Upper lobe of right lung (tissue), 1 donor: Measurements from ENCODE around the gene PDE8A. TPM values are rescaled to one million over a fixed set of nuclear protein-coding genes. Genes with fewer than 3 reads are reported as not detected.

Experiments
- ATAC-seq: fragments of 200-7000 bp; cut with Tn5 transposase; one replicate; pipeline ENCODE4 v1.9.1; 2020; ENCODE audit warnings: mild to moderate bottlenecking, moderate library complexity
- DNase-seq: peaks from one replicate; pipeline ENCODE4 v3.0.0-alpha.2; 2020
- H3K27ac ChIP-seq: fragments of 200-600 bp; one replicate; pipeline ENCODE4 v1.8.0; 2022
- H3K27me3 ChIP-seq: fragments of 200-600 bp; one replicate; pipeline ENCODE4 v1.8.0; 2022; ENCODE audit warnings: mild to moderate bottlenecking
- H3K36me3 ChIP-seq: fragments of 200-600 bp; one replicate; pipeline ENCODE4 v1.8.0; 2022
- H3K4me1 ChIP-seq: fragments of 200-600 bp; one replicate; pipeline ENCODE4 v1.8.0; 2022
- H3K4me3 ChIP-seq: fragments of 200-600 bp; one replicate; pipeline ENCODE4 v1.8.0; 2022; ENCODE audit warnings: mild to moderate bottlenecking
- H3K9me3 ChIP-seq: fragments of 200-600 bp; one replicate; pipeline ENCODE4 v1.8.0; 2022
- CTCF ChIP-seq: fragments of 200-600 bp; IDR thresholded peaks from one replicate; pipeline ENCODE4 v1.8.0; 2022; ENCODE audit warnings: antibody characterized with exemption
- intact Hi-C: fragments of 100-400 bp; cut with DNase I; formaldehyde crosslinking; loops from one replicate; pipeline ENCODE4 v1.11.0; 2022
- total RNA-seq: library from RNA; stranded (reverse); fragmentation: NEBNext Ultra II Directional; extraction: Animal tissue kit (Norgen Biotek cat#: 25700); gene quantifications from one replicate; pipeline ENCODE4 v1.2.1, GENCODE V29; 2021
- donor health status: DM: no; HTN: yes; CAD: no; lungs with severe emphysema.

Gene PDE8A
- total RNA-seq, 1 donor from 2014 or later = 54.7 TPM

- no peak overlapping the region for H3K27ac ChIP-seq
- H3K4me1 ChIP-seq = no peaks in the 10 kb centered on the region
- no peak for DNase-seq
- no peak for TF ChIP-seq CTCF
- intact Hi-C loops = no loop called here
- no peaks in the 10 kb centered on the region for H3K9me3 ChIP-seq
- H3K4me3 ChIP-seq = no peak overlapping the region
- H3K27me3 ChIP-seq = no peaks in the 10 kb centered on the region
- H3K36me3 ChIP-seq = peaks cover 25% of the 10 kb centered on the region
- ATAC-seq = no peak
These were observed 160.7 kb downstream of the PDE8A start for GRCh38 chr15:85142312-85142711.

- Histone ChIP-seq H3K4me3 (no peak overlapping the region), H3K9me3 (no peaks in the 10 kb centered on the region), H3K27ac (no peak overlapping the region), H3K4me1 (no peaks in the 10 kb centered on the region), H3K36me3 (no peaks in the 10 kb centered on the region), H3K27me3 (no peaks in the 10 kb centered on the region)
- DNase-seq (no peak), ATAC-seq (no peak)
- intact Hi-C loops = no loop called here
- no peak for TF ChIP-seq CTCF
These were observed 167.9 kb downstream of the PDE8A start for GRCh38 chr15:85149465-85150129.

GRCh38 chr15:85150130-85150480, 168.4 kb downstream of the PDE8A start:
- no peak for DNase-seq
- no peak for TF ChIP-seq CTCF
- H3K27ac ChIP-seq = no peak overlapping the region
- H3K4me3 ChIP-seq = no peak overlapping the region
- no peaks in the 10 kb centered on the region for H3K4me1 ChIP-seq
- no peak for ATAC-seq
- intact Hi-C loops = no loop called here
- no peaks in the 10 kb centered on the region for H3K9me3 ChIP-seq
- no peaks in the 10 kb centered on the region for H3K27me3 ChIP-seq
- no peaks in the 10 kb centered on the region for H3K36me3 ChIP-seq

GRCh38 chr15:85151145-85151544, 169.5 kb downstream of the PDE8A start:
- Histone ChIP-seq H3K9me3 (no peaks in the 10 kb centered on the region), H3K27me3 (no peaks in the 10 kb centered on the region), H3K4me1 (no peaks in the 10 kb centered on the region), H3K4me3 (no peak overlapping the region), H3K36me3 (no peaks in the 10 kb centered on the region), H3K27ac (no peak overlapping the region)
- no peak for TF ChIP-seq CTCF
- ATAC-seq (no peak), DNase-seq (no peak)
- intact Hi-C loops = no loop called here

- Histone ChIP-seq H3K27ac (no peak overlapping the region), H3K9me3 (no peaks in the 10 kb centered on the region), H3K27me3 (no peaks in the 10 kb centered on the region), H3K4me1 (no peaks in the 10 kb centered on the region), H3K4me3 (no peak overlapping the region), H3K36me3 (no peaks in the 10 kb centered on the region)
- ATAC-seq (no peak), DNase-seq (no peak)
- intact Hi-C loops = no loop called here
- no peak for TF ChIP-seq CTCF
These were observed 170.2 kb downstream of the PDE8A start for GRCh38 chr15:85151861-85152260.

- Histone ChIP-seq H3K27ac (no peak overlapping the region), H3K36me3 (no peaks in the 10 kb centered on the region), H3K4me1 (no peaks in the 10 kb centered on the region), H3K4me3 (no peak overlapping the region), H3K9me3 (no peaks in the 10 kb centered on the region), H3K27me3 (no peaks in the 10 kb centered on the region)
- no peak for TF ChIP-seq CTCF
- ATAC-seq (no peak), DNase-seq (no peak)
- intact Hi-C loops = no loop called here
These were observed 172.4 kb downstream of the PDE8A start for GRCh38 chr15:85154061-85154460.
